SK-N-DZ (cell line): ENCODE measurements around the gene OLFML1. TPM values are rescaled to one million over a fixed set of nuclear protein-coding genes. Genes with fewer than 3 reads are reported as not detected.

ENCODE experiments used
- DNase-seq: peaks from one replicate; pipeline ENCODE4 v3.0.0-alpha.2; 2015; ENCODE audit warnings: low spot score
- polyA plus RNA-seq, 2 experiments: library from polyadenylated mRNA; depleted of rRNA; stranded (reverse); fragments of >200 nt; gene quantifications; 2 replicates each; pipeline ENCODE4 v1.2.3, GENCODE V29; 2014

Gene OLFML1
- polyA plus RNA-seq (2014; cell fraction: cytosol; rRNA removed): not detected in 2 replicates
- polyA plus RNA-seq (2014; cell fraction: nucleus; rRNA removed): not detected in 2 replicates

- no peak for DNase-seq
Observed at GRCh38 chr11:7485186-7486097, at the start of gene OLFML1. OLFML1 (plus strand) TSS chr11:7485506; CDS start chr11:7485876, 370 bp downstream.

- DNase-seq: no peak
Observed at GRCh38 chr11:7436146-7436545, 49.2 kb upstream of the OLFML1 start.

GRCh38 chr11:7436657-7437056, 48.6 kb upstream of the OLFML1 start:
- DNase-seq: no peak

GRCh38 chr11:7437696-7438095, 47.6 kb upstream of the OLFML1 start:
- no peak for DNase-seq

GRCh38 chr11:7439746-7440320, 45.5 kb upstream of the OLFML1 start:
- DNase-seq: no peak

GRCh38 chr11:7442588-7443215, 42.6 kb upstream of the OLFML1 start:
- DNase-seq: peak; percentile 53

DNA sequence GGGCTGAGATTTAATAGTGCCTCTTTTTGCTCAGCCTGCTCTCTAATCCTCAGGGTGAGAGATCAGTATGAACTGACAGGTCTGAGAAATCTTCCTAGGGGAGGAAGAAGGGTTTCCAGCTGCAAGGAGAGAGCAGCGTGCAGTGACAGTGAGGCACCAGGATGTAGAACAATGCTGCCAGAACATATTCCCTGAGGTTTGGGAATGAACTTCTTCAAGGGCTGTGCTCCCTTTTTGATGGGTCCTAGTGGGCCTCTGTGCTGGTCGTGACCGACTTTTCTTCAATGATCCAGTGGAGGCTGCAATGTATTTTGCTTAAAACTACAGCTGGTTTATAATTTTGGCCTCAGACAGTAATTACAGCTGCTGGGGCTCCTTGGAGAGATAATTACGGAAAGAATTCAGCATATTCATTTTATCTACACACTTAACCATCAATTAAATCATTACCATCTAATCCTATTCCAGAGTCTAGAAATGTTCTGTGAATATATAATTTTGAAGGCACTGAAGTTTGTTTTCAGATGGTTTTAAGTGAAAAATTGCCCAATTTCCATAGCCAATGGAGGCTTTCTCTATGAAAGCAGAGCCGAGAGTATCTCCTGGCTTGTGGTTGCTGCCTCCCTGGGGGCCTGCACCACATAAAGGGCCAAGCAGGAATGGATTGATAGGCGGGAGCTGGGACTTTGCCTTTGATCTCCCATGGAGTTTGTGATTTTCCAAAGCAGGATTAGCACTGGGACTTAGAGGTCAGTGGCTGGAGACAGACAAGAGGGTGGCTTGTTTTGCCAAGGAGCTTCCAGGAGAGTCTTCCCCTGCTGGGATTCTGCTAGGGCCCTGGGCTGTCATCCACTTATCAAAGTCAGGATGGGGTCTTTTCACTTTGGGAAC, 41.0 kb upstream of the OLFML1 start:
- no peak for DNase-seq

- no peak for DNase-seq
Observed at GRCh38 chr11:7445564-7445963, 39.7 kb upstream of the OLFML1 start.

GRCh38 chr11:7448201-7448600, 37.1 kb upstream of the OLFML1 start:
- DNase-seq: no peak

- no peak for DNase-seq
Observed at GRCh38 chr11:7449211-7449840, 36.0 kb upstream of the OLFML1 start.

DNA sequence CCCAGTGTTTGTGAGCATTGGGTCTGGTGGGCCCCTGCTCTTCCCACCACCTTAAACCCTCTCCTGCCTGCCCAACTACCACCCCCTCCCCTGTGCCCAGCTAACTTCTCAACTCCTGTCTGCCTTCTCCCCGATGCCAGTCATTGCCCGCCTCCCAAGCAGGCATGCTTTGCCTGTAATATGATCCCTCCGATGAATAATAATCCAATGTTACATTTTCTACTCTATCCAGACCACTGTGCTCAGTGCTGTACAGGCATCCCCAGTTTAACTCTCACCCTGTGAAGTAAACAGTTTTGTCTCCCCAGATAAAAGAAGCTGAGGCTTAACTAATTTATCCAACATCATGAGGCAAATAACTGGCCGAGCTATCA, 35.5 kb upstream of the OLFML1 start:
- no peak for DNase-seq

DNA sequence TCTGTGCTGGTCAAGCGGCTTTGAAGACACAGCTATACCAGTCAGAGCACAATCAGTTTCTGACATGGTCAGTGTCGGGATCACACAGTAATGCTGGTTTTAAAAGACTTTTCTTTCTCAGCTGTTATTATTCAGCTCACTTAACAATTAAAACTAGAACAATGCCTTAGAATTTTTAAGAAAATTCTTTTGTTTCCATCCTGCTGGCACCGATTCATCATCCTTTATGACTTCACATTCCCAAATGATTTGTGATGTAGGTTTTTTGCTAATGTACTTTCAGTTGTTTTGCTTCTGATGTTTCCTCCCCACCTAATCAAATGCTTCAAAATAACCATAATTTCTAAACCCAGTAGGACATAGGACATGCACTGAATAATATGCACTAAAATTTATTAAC, 34.5 kb upstream of the OLFML1 start:
- no peak for DNase-seq

GRCh38 chr11:7451520-7451919, 33.8 kb upstream of the OLFML1 start:
- no peak for DNase-seq

GRCh38 chr11:7451952-7452494, 33.3 kb upstream of the OLFML1 start:
- no peak for DNase-seq

- no peak for DNase-seq
Observed at GRCh38 chr11:7454854-7455253, 30.5 kb upstream of the OLFML1 start.

- no peak for DNase-seq
Observed at GRCh38 chr11:7457211-7457610, 28.1 kb upstream of the OLFML1 start.

DNA sequence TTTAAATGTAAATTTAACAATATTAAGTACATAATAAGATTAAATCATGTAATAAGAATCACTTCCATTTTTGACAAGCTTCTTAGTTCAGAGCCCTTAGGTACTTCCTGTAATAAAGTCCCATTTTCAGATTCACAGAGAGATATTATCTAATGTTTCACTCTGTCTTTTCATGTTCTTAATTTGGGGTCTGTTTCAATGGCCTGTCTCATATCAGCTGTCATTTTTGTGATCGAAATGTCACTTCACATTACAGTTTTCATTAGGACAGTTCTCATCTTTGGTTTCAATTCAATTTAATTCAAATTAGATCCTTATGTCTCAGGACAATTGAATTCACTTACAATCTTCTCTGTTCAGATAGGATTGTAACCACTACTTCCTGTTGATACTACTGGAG, 22.6 kb upstream of the OLFML1 start:
- peak; percentile 71 for DNase-seq

DNA sequence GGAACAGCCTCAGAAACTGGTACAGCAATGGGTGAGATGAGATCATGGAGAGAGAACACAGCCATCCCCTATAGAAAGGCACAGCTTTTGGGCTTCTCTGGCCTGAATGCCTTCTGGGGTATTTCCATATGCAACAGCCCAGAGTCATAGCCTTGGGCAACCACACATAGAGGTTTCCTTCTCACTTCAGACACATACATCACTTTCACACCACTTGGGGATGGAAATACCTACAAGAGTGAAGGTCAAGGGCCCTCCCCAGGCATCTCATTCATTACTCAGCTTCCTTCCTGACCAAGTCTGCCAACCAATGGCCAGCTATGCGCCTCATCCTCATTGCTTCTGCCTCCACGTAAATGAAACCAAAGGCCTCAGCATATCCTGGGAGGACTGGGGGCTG, 17.7 kb upstream of the OLFML1 start:
- DNase-seq: no peak

- no peak for DNase-seq
Observed at GRCh38 chr11:7469351-7469865, 15.9 kb upstream of the OLFML1 start.

DNA sequence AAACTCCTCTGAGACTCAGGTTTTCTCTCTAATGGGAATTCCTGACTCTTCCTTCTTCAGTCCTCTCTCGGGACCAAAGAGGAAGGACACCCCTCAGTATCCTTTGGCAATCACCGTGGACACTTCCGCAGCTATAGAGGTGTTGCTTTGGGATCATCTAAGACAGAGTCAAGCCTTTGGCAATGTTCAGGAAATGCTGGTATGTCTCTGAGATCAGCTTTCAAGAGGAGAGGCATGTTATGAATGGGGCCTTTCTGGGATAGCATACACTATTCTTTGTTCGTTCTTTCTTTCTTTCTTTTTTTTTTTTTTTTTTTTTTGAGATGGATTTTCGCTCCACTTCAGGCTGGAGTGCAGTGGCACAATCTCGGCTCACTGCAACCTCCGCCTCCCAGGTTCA, 14.2 kb upstream of the OLFML1 start:
- DNase-seq: no peak

DNA sequence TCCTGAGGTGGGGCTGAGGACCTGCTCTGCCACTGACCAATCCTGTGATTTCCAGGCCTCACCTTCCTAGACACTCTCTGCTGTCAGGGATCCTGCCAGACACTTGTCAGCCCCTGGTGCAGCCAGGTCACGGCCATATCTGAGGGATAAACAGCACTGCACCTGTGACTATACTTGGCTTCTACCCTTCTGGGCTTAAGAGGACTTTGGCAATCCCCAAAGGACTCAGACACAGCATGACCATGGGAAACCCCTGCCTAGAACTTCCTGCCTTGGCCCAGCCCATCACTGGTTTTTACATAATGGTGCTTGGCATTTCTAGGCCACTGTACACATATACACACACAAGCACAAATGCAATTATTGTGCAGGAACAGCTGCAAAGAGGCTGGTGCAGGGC, 11.6 kb upstream of the OLFML1 start:
- no peak for DNase-seq
